HCT116 (cell line): Measurements from ENCODE around the gene ATXN7L3B.

Experiments
- EZH2 ChIP-seq: fragments of 200-600 bp; sonication (generic); IDR thresholded peaks from 2 replicates; pipeline ENCODE4 v1.6.1; 2017; ENCODE audit warnings: antibody characterized with exemption, mixed run types
- EZH2phosphoT487 ChIP-seq: fragments of 200-600 bp; IDR thresholded peaks from 2 replicates; pipeline ENCODE4 v1.6.1; 2018; ENCODE audit warnings: antibody characterized with exemption, borderline replicate concordance
- POLR2A ChIP-seq: IDR thresholded peaks from 2 replicates; pipeline ENCODE4 v1.7.0; 2011; ENCODE audit warnings: borderline replicate concordance; ENCODE audit not compliant: insufficient read depth, insufficient read length; ENCODE audit errors: extremely low read depth
- SIN3A ChIP-seq: IDR thresholded peaks from 2 replicates; pipeline ENCODE4 v1.6.1; 2012; ENCODE audit warnings: low read depth
- SP1 ChIP-seq: IDR thresholded peaks from 2 replicates; pipeline ENCODE4 v1.6.1; 2012; ENCODE audit warnings: low read depth
- TF ChIP-seq, protein P1 (sequence below), 3 experiments: fragments of 200-600 bp in 1 of 3; sonication (generic) in 1 of 3; IDR thresholded peaks in 2 of 3; conservative IDR thresholded peaks in 1 of 3; 2 replicates each; pipeline ENCODE4 v1.5.1; 2012 to 2017; ENCODE audit warnings: low read depth in 2 of 3, low read length in 2 of 3, antibody characterized with exemption in 1 of 3, borderline replicate concordance in 1 of 3, control low read depth in 1 of 3, mild to moderate bottlenecking in 1 of 3, mixed read lengths in 1 of 3, mixed run types in 1 of 3, moderate library complexity in 1 of 3; ENCODE audit not compliant: insufficient read depth in 1 of 3
- TF ChIP-seq, protein P2 (sequence below): IDR thresholded peaks from 2 replicates; pipeline ENCODE4 v1.6.1; 2012
- TF ChIP-seq, protein P3 (sequence below): IDR thresholded peaks from 2 replicates; pipeline ENCODE4 v1.6.1; 2012; ENCODE audit warnings: low read depth

DNA sequence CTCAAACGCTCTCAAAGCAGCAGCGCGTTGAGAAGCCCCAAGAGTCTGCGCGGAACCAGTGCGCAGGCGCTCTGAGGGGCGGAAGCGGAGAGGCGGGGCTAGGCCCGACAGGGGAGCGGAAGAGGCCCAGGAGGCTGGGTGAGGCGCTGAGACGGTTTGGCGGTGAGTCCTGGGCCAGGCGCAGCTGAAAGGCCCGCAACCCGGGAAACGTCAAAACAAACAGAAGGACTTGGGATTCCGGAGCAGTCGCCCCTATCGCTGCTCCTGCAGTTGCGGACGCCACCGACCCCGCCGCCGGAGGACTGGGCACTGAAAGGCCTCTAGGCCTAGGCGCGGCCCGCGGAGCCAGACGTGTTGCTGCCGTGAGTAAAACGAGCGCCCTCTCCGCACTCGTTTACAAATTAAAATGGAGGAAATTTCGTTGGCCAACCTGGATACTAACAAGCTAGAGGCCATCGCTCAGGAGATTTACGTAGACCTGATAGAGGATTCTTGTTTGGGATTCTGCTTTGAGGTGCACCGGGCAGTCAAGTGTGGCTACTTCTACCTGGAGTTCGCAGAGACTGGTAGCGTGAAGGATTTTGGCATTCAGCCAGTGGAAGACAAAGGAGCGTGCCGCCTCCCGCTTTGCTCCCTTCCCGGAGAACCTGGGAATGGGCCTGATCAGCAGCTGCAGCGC lies at the start of gene ATXN7L3B:
- no peak for TF ChIP-seq EZH2
- TF ChIP-seq, protein P1, sequence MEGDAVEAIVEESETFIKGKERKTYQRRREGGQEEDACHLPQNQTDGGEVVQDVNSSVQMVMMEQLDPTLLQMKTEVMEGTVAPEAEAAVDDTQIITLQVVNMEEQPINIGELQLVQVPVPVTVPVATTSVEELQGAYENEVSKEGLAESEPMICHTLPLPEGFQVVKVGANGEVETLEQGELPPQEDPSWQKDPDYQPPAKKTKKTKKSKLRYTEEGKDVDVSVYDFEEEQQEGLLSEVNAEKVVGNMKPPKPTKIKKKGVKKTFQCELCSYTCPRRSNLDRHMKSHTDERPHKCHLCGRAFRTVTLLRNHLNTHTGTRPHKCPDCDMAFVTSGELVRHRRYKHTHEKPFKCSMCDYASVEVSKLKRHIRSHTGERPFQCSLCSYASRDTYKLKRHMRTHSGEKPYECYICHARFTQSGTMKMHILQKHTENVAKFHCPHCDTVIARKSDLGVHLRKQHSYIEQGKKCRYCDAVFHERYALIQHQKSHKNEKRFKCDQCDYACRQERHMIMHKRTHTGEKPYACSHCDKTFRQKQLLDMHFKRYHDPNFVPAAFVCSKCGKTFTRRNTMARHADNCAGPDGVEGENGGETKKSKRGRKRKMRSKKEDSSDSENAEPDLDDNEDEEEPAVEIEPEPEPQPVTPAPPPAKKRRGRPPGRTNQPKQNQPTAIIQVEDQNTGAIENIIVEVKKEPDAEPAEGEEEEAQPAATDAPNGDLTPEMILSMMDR (IDR thresholded peaks at IDR 0.05 in 2 of 3, conservative IDR thresholded peaks at IDR 0.05 in 1 of 3; ENCODE audit: borderline replicate concordance in 1 of 3, insufficient read depth in 1 of 3, low read depth in 2 of 3, low read length in 2 of 3) = 0 out of 6 replicates have a peak, but pooled peaks of 1 of the 3 experiments have one; percentile 18
- peak; percentile 54 for TF ChIP-seq POLR2A
- peak; percentile 80 for TF ChIP-seq SIN3A
- no peak for TF ChIP-seq EZH2phosphoT487
- TF ChIP-seq, protein P2, sequence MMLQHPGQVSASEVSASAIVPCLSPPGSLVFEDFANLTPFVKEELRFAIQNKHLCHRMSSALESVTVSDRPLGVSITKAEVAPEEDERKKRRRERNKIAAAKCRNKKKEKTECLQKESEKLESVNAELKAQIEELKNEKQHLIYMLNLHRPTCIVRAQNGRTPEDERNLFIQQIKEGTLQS = no peak
- peak; percentile 1; the same call in 1 of the 2 replicates for TF ChIP-seq SP1
- TF ChIP-seq, protein P3, sequence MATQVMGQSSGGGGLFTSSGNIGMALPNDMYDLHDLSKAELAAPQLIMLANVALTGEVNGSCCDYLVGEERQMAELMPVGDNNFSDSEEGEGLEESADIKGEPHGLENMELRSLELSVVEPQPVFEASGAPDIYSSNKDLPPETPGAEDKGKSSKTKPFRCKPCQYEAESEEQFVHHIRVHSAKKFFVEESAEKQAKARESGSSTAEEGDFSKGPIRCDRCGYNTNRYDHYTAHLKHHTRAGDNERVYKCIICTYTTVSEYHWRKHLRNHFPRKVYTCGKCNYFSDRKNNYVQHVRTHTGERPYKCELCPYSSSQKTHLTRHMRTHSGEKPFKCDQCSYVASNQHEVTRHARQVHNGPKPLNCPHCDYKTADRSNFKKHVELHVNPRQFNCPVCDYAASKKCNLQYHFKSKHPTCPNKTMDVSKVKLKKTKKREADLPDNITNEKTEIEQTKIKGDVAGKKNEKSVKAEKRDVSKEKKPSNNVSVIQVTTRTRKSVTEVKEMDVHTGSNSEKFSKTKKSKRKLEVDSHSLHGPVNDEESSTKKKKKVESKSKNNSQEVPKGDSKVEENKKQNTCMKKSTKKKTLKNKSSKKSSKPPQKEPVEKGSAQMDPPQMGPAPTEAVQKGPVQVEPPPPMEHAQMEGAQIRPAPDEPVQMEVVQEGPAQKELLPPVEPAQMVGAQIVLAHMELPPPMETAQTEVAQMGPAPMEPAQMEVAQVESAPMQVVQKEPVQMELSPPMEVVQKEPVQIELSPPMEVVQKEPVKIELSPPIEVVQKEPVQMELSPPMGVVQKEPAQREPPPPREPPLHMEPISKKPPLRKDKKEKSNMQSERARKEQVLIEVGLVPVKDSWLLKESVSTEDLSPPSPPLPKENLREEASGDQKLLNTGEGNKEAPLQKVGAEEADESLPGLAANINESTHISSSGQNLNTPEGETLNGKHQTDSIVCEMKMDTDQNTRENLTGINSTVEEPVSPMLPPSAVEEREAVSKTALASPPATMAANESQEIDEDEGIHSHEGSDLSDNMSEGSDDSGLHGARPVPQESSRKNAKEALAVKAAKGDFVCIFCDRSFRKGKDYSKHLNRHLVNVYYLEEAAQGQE = no peak
